Skeletal muscle satellite cell (primary cell): ENCODE results near the gene MAP3K13.

Source experiments
- H3K27me3 ChIP-seq: 2 replicates; pipeline ENCODE4 v1.7.0; 2013; ENCODE audit warnings: low read length; ENCODE audit not compliant: control insufficient read depth, insufficient read depth
- H3K36me3 ChIP-seq: 2 replicates; pipeline ENCODE4 v1.7.0; 2013; ENCODE audit warnings: mild to moderate bottlenecking, control low read depth, low read length; ENCODE audit not compliant: insufficient read depth
- H3K4me1 ChIP-seq: 2 replicates; pipeline ENCODE4 v1.7.0; 2013; ENCODE audit warnings: low read length; ENCODE audit not compliant: control insufficient read depth, insufficient read depth
- H3K4me2 ChIP-seq: 2 replicates; pipeline ENCODE4 v1.7.0; 2013; ENCODE audit warnings: mild to moderate bottlenecking, low read length
- H3K4me3 ChIP-seq: 2 replicates; pipeline ENCODE4 v1.7.0; 2013; ENCODE audit warnings: low read length
- H3K9ac ChIP-seq: 2 replicates; pipeline ENCODE4 v1.7.0; 2013; ENCODE audit warnings: mild to moderate bottlenecking, low read depth, low read length, moderate library complexity
- H3K9me3 ChIP-seq: replicated peaks from 2 replicates; pipeline ENCODE4 v1.7.0; 2013; ENCODE audit warnings: mild to moderate bottlenecking, control low read depth, low read length

The MAP3K13 gene

GRCh38 chr3:185327062-185327461 is 35.9 kb upstream of the MAP3K13 start:
- Histone ChIP-seq H3K27me3 (no peaks in the 10 kb centered on the region), H3K4me1 (no peaks in the 10 kb centered on the region), H3K4me3 (no peak overlapping the region), H3K9ac (no peak overlapping the region), H3K36me3 (no peaks in the 10 kb centered on the region), H3K4me2 (no peak overlapping the region), H3K9me3 (no peaks in the 10 kb centered on the region)

GRCh38 chr3:185328324-185329004 is 34.5 kb upstream of the MAP3K13 start:
- Histone ChIP-seq H3K27me3 (no peaks in the 10 kb centered on the region), H3K4me1 (no peaks in the 10 kb centered on the region), H3K4me3 (no peak overlapping the region), H3K9me3 (no peaks in the 10 kb centered on the region), H3K4me2 (no peak overlapping the region), H3K9ac (no peak overlapping the region), H3K36me3 (no peaks in the 10 kb centered on the region)

GRCh38 chr3:185330238-185330637 is 32.7 kb upstream of the MAP3K13 start:
- no peaks in the 10 kb centered on the region for H3K27me3 ChIP-seq
- H3K4me1 ChIP-seq = no peaks in the 10 kb centered on the region
- no peak overlapping the region for H3K9ac ChIP-seq
- no peak overlapping the region for H3K4me3 ChIP-seq
- H3K36me3 ChIP-seq = no peaks in the 10 kb centered on the region
- no peak overlapping the region for H3K4me2 ChIP-seq
- no peaks in the 10 kb centered on the region for H3K9me3 ChIP-seq

GRCh38 chr3:185330644-185331043 is 32.3 kb upstream of the MAP3K13 start:
- Histone ChIP-seq H3K4me2 (no peak overlapping the region), H3K4me1 (peaks cover 1% of the 10 kb centered on the region), H3K9ac (no peak overlapping the region), H3K4me3 (no peak overlapping the region), H3K36me3 (no peaks in the 10 kb centered on the region), H3K9me3 (no peaks in the 10 kb centered on the region), H3K27me3 (no peaks in the 10 kb centered on the region)

- no peak overlapping the region for H3K9ac ChIP-seq
- H3K36me3 ChIP-seq = no peaks in the 10 kb centered on the region
- H3K27me3 ChIP-seq = no peaks in the 10 kb centered on the region
- H3K4me3 ChIP-seq = no peak overlapping the region
- no peaks in the 10 kb centered on the region for H3K9me3 ChIP-seq
- peak overlapping the region; percentile 30 for H3K4me2 ChIP-seq
- peaks cover 6% of the 10 kb centered on the region for H3K4me1 ChIP-seq
Observed at GRCh38 chr3:185332026-185332735, 30.8 kb upstream of the MAP3K13 start.

- no peak overlapping the region for H3K4me3 ChIP-seq
- no peak overlapping the region for H3K4me2 ChIP-seq
Observed at GRCh38 chr3:185335799-185336198, 27.1 kb upstream of the MAP3K13 start.

GRCh38 chr3:185337231-185337816 is 25.6 kb upstream of the MAP3K13 start:
- Histone ChIP-seq H3K4me2 (no peak overlapping the region), H3K36me3 (no peaks in the 10 kb centered on the region), H3K9me3 (no peaks in the 10 kb centered on the region), H3K27me3 (no peaks in the 10 kb centered on the region), H3K4me3 (no peak overlapping the region), H3K4me1 (peaks cover 9% of the 10 kb centered on the region), H3K9ac (no peak overlapping the region)

More at GRCh38 chr3:185335799-185336198, 27.1 kb upstream of the MAP3K13 start:
- H3K9ac ChIP-seq = no peak overlapping the region
- H3K27me3 ChIP-seq = no peaks in the 10 kb centered on the region
- no peaks in the 10 kb centered on the region for H3K9me3 ChIP-seq
- H3K36me3 ChIP-seq = no peaks in the 10 kb centered on the region
- peaks cover 6% of the 10 kb centered on the region for H3K4me1 ChIP-seq

GRCh38 chr3:185339945-185340344 is 23.0 kb upstream of the MAP3K13 start:
- H3K9ac ChIP-seq = no peak overlapping the region
- no peaks in the 10 kb centered on the region for H3K9me3 ChIP-seq
- H3K27me3 ChIP-seq = no peaks in the 10 kb centered on the region
- H3K4me2 ChIP-seq = no peak overlapping the region
- no peak overlapping the region for H3K4me3 ChIP-seq
- H3K36me3 ChIP-seq = no peaks in the 10 kb centered on the region
- peaks cover 16% of the 10 kb centered on the region for H3K4me1 ChIP-seq

- no peak overlapping the region for H3K4me2 ChIP-seq
- H3K9me3 ChIP-seq = no peaks in the 10 kb centered on the region
- H3K4me1 ChIP-seq = peaks cover 14% of the 10 kb centered on the region
- no peaks in the 10 kb centered on the region for H3K36me3 ChIP-seq
- H3K27me3 ChIP-seq = no peaks in the 10 kb centered on the region
- no peak overlapping the region for H3K4me3 ChIP-seq
- H3K9ac ChIP-seq = no peak overlapping the region
Observed at GRCh38 chr3:185340751-185341150, 22.2 kb upstream of the MAP3K13 start.

GRCh38 chr3:185341616-185342458 is 21.1 kb upstream of the MAP3K13 start:
- no peak overlapping the region for H3K4me2 ChIP-seq
- no peak overlapping the region for H3K9ac ChIP-seq
- H3K4me1 ChIP-seq = peaks cover 10% of the 10 kb centered on the region
- H3K9me3 ChIP-seq = no peaks in the 10 kb centered on the region
- no peak overlapping the region for H3K4me3 ChIP-seq
- H3K36me3 ChIP-seq = no peaks in the 10 kb centered on the region
- no peaks in the 10 kb centered on the region for H3K27me3 ChIP-seq

- Histone ChIP-seq H3K27me3 (no peaks in the 10 kb centered on the region), H3K9ac (no peak overlapping the region)
Observed at GRCh38 chr3:185342459-185343174, 20.3 kb upstream of the MAP3K13 start.

More at GRCh38 chr3:185342459-185343174, 20.3 kb upstream of the MAP3K13 start:
- no peak overlapping the region for H3K4me2 ChIP-seq
- H3K36me3 ChIP-seq = no peaks in the 10 kb centered on the region
- peaks cover 10% of the 10 kb centered on the region for H3K4me1 ChIP-seq
- H3K9me3 ChIP-seq = no peaks in the 10 kb centered on the region
- no peak overlapping the region for H3K4me3 ChIP-seq
